GM19463 (cell line): ENCODE data around the gene CFAP410.
"Not testable (repeated sequence)": the region's sequence is repeated elsewhere in the genome, so short reads cannot be mapped to it uniquely, and the experiment has no call there.

Experiments used
- ATAC-seq: cut with Tn5 transposase; IDR thresholded peaks from one replicate; pipeline ENCODE4 v1.9.1; 2021; ENCODE audit warnings: mild to moderate bottlenecking, moderate library complexity; ENCODE audit not compliant: unreplicated experiment

CFAP410 gene

GRCh38 chr21:44370027-44370735 lies 31.0 kb upstream of the CFAP410 start:
- no peak for ATAC-seq

- no peak for ATAC-seq
These were observed 29.7 kb upstream of the CFAP410 start for GRCh38 chr21:44368711-44369446.

GRCh38 chr21:44366586-44367211 lies 27.5 kb upstream of the CFAP410 start:
- ATAC-seq = no peak

- ATAC-seq = no peak
These were observed 26.9 kb upstream of the CFAP410 start for GRCh38 chr21:44365967-44366585.

GRCh38 chr21:44365251-44365966 lies 26.2 kb upstream of the CFAP410 start:
- ATAC-seq = no peak

GRCh38 chr21:44364151-44365053 lies 25.2 kb upstream of the CFAP410 start:
- no peak for ATAC-seq

GRCh38 chr21:44363278-44363677 lies 24.1 kb upstream of the CFAP410 start:
- ATAC-seq = no peak

- ATAC-seq = not testable (repeated sequence)
These were observed 22.7 kb upstream of the CFAP410 start for GRCh38 chr21:44361903-44362302.

- no peak for ATAC-seq
These were observed 21.0 kb upstream of the CFAP410 start for GRCh38 chr21:44360159-44360558.

GRCh38 chr21:44359396-44359795 lies 20.2 kb upstream of the CFAP410 start:
- ATAC-seq = no peak

- ATAC-seq = no peak
These were observed 18.1 kb upstream of the CFAP410 start for GRCh38 chr21:44357064-44357837.

GRCh38 chr21:44356636-44357035 lies 17.4 kb upstream of the CFAP410 start:
- no peak for ATAC-seq

GRCh38 chr21:44356160-44356559 lies 17.0 kb upstream of the CFAP410 start:
- no peak for ATAC-seq

GRCh38 chr21:44354775-44355771 lies 15.9 kb upstream of the CFAP410 start:
- no peak for ATAC-seq

- ATAC-seq = no peak
These were observed 14.8 kb upstream of the CFAP410 start for GRCh38 chr21:44354001-44354405.

GRCh38 chr21:44353191-44353970 lies 14.2 kb upstream of the CFAP410 start, which contains the start of gene TRPM2:
TRPM2 (plus strand) TSS chr21:44353621; CDS start chr21:44353701, 80 bp downstream.
- ATAC-seq = no peak

- no peak for ATAC-seq
These were observed 13.2 kb upstream of the CFAP410 start for GRCh38 chr21:44352253-44352860.
